Lung microvascular endothelial cell (primary cell): ENCODE measurements around the gene GLOD4. TPM values are rescaled to one million over a fixed set of nuclear protein-coding genes. Genes with fewer than 3 reads are reported as not detected.
"Not testable (repeated sequence)": the region's sequence is repeated elsewhere in the genome, so short reads cannot be mapped to it uniquely, and the experiment has no call there.

Experiments
- DNase-seq, 2 donors: peaks; one replicate each; pipeline versions ENCODE4 v3.0.0 to v3.0.0-alpha.2; 2010; ENCODE audit warnings: low read depth in 2 of 2
- total RNA-seq: library from RNA; depleted of rRNA; stranded (reverse); fragments of >200 nt; gene quantifications from 2 replicates; pipeline ENCODE4 v1.2.1, GENCODE V29; 2014

The GLOD4 gene
- total RNA-seq, 1 donor from 2014 or later = 38.7 TPM

GRCh38 chr17:802901-803881 lies 21.1 kb upstream of the GLOD4 start:
- no peak for DNase-seq

- no peak for DNase-seq
Measured at GRCh38 chr17:802481-802880, 20.4 kb upstream of the GLOD4 start.

- DNase-seq = no peak
Measured at GRCh38 chr17:801660-802059, 19.6 kb upstream of the GLOD4 start.

GRCh38 chr17:800446-801242 lies 18.6 kb upstream of the GLOD4 start:
- DNase-seq = no peak

- no peak for DNase-seq
Measured at GRCh38 chr17:799261-799660, 17.2 kb upstream of the GLOD4 start.

GRCh38 chr17:798246-798645 lies 16.2 kb upstream of the GLOD4 start:
- DNase-seq = no peak

- DNase-seq = peak in 1 of 2 donors; percentile 53
Measured at GRCh38 chr17:797236-797840, 15.3 kb upstream of the GLOD4 start.

GRCh38 chr17:796609-797008 lies 14.5 kb upstream of the GLOD4 start:
- DNase-seq = no peak

GRCh38 chr17:795721-796120 lies 13.6 kb upstream of the GLOD4 start:
- DNase-seq = peak in 1 of 2 donors; percentile 42

- DNase-seq = no peak
Measured at GRCh38 chr17:795276-795675, 13.2 kb upstream of the GLOD4 start.

- peak; percentile 79 to 96 for DNase-seq
Measured at GRCh38 chr17:794876-795275, 12.8 kb upstream of the GLOD4 start.

GRCh38 chr17:792277-792676 lies 10.2 kb upstream of the GLOD4 start:
- DNase-seq = peak in 1 of 2 donors; percentile 84

GRCh38 chr17:791829-792228 lies 9.7 kb upstream of the GLOD4 start:
- DNase-seq = no peak

- peak; percentile 28 to 53 for DNase-seq
Measured at GRCh38 chr17:790874-791247, 8.8 kb upstream of the GLOD4 start.

GRCh38 chr17:789931-790873 lies 8.1 kb upstream of the GLOD4 start:
- DNase-seq = peak; percentile 49 to 77

GRCh38 chr17:789160-789840 lies 7.2 kb upstream of the GLOD4 start:
- DNase-seq = no peak

- no peak for DNase-seq
Measured at GRCh38 chr17:788551-788950, 6.5 kb upstream of the GLOD4 start.

- no peak for DNase-seq
Measured at GRCh38 chr17:787641-788221, 5.7 kb upstream of the GLOD4 start.

- not testable (repeated sequence) for DNase-seq
Measured at GRCh38 chr17:785901-786300, 3.8 kb upstream of the GLOD4 start.

GRCh38 chr17:784143-784542 lies 2.1 kb upstream of the GLOD4 start:
- DNase-seq = no peak
